GM23338 (cell line): Measurements from ENCODE around the gene PUM2. TPM values are rescaled to one million over a fixed set of nuclear protein-coding genes. Genes with fewer than 3 reads are reported as not detected.

Experiments
- ATAC-seq: fragments of 200-7000 bp; cut with Tn5 transposase; 3 replicates; pipeline ENCODE4 v1.9.1; 2020
- DNase-seq: peaks from one replicate; pipeline ENCODE4 v3.0.0-alpha.2; 2015; ENCODE audit warnings: low spot score
- H2AFZ ChIP-seq: fragments of 200-600 bp; sonication (generic); 2 replicates; pipeline ENCODE4 v1.8.0; 2016; ENCODE audit warnings: antibody characterized with exemption, mild to moderate bottlenecking, moderate library complexity
- H3F3A ChIP-seq: fragments of 200-600 bp; sonication (generic); replicated peaks from 2 replicates; pipeline ENCODE4 v1.8.0; 2017; ENCODE audit warnings: antibody characterized with exemption, mixed run types, low read depth
- H3K27ac ChIP-seq: fragments of 200-600 bp; sonication (generic); 2 replicates; pipeline ENCODE4 v1.6.1; 2016; ENCODE audit warnings: low read depth
- H3K27me3 ChIP-seq: fragments of 200-600 bp; sonication (generic); 2 replicates; pipeline ENCODE4 v1.8.0; 2016; ENCODE audit warnings: mild to moderate bottlenecking, mixed run types, moderate library complexity; ENCODE audit not compliant: insufficient read depth
- H3K36me3 ChIP-seq: fragments of 200-600 bp; sonication (generic); 2 replicates; pipeline ENCODE4 v1.8.0; 2016; ENCODE audit warnings: mild to moderate bottlenecking; ENCODE audit not compliant: insufficient read depth
- H3K4me1 ChIP-seq: fragments of 200-600 bp; sonication (generic); 2 replicates; pipeline ENCODE4 v1.8.0; 2016; ENCODE audit warnings: mild to moderate bottlenecking, moderate library complexity; ENCODE audit not compliant: insufficient read depth
- H3K4me2 ChIP-seq: fragments of 200-600 bp; sonication (generic); 2 replicates; pipeline ENCODE4 v1.7.1; 2017; ENCODE audit warnings: mixed run types
- H3K4me3 ChIP-seq: fragments of 200-600 bp; sonication (generic); 2 replicates; pipeline ENCODE4 v1.6.1; 2016; ENCODE audit warnings: mixed run types
- H3K79me2 ChIP-seq: fragments of 200-600 bp; sonication (generic); replicated peaks from 2 replicates; pipeline ENCODE4 v1.8.0; 2017; ENCODE audit warnings: mild to moderate bottlenecking; ENCODE audit not compliant: insufficient read depth
- H3K9me2 ChIP-seq: fragments of 200-600 bp; sonication (generic); 2 replicates; pipeline ENCODE4 v1.8.0; 2017; ENCODE audit not compliant: insufficient read depth
- H4K20me1 ChIP-seq: fragments of 200-600 bp; sonication (generic); replicated peaks from 2 replicates; pipeline ENCODE4 v1.8.0; 2017; ENCODE audit warnings: mild to moderate bottlenecking; ENCODE audit not compliant: insufficient read depth
- H3K27ac Mint-ChIP-seq: 2 replicates; pipeline ENCODE4 v1.8.0; 2020; ENCODE audit warnings: inconsistent platforms, mild to moderate bottlenecking, moderate library complexity, mixed read lengths
- H3K27me3 Mint-ChIP-seq: 3 replicates; pipeline ENCODE4 v1.8.0; 2022; ENCODE audit warnings: low read depth, mild to moderate bottlenecking, moderate library complexity, mixed read lengths, inconsistent platforms; ENCODE audit not compliant: insufficient read depth, poor library complexity
- H3K36me3 Mint-ChIP-seq: 3 replicates; pipeline ENCODE4 v1.8.0; 2021; ENCODE audit warnings: low read depth, mild to moderate bottlenecking, inconsistent platforms, moderate library complexity, mixed read lengths
- H3K4me1 Mint-ChIP-seq: 3 replicates; pipeline ENCODE4 v1.8.0; 2020; ENCODE audit warnings: mild to moderate bottlenecking, inconsistent platforms, mixed read lengths
- H3K4me3 Mint-ChIP-seq: 3 replicates; pipeline ENCODE4 v1.8.0; 2021; ENCODE audit warnings: moderate library complexity, mild to moderate bottlenecking, inconsistent platforms, mixed read lengths
- H3K9me3 Mint-ChIP-seq: 3 replicates; pipeline ENCODE4 v1.8.0; 2020; ENCODE audit warnings: moderate library complexity, mild to moderate bottlenecking, inconsistent platforms, mixed read lengths
- CREB1 ChIP-seq: fragments of 250-450 bp; sonication (Bioruptor Pico); IDR thresholded peaks from 2 replicates; pipeline ENCODE4 v1.5.0; 2020; ENCODE audit warnings: low read depth, mild to moderate bottlenecking, moderate library complexity
- CTCF ChIP-seq, 2 experiments: fragments of 200-600 bp in 1 of 2; sonication (generic) in 1 of 2; conservative IDR thresholded peaks; 2 replicates each; pipeline versions ENCODE4 v1.5.1 to v1.6.1; 2016 to 2017; ENCODE audit warnings: antibody characterized with exemption in 2 of 2, low read depth in 2 of 2, mild to moderate bottlenecking in 2 of 2, moderate library complexity in 1 of 2
- ETS1 ChIP-seq: IDR thresholded peaks from 2 replicates; pipeline ENCODE4 v1.6.1; 2016; ENCODE audit warnings: antibody characterized with exemption
- EZH2 ChIP-seq: fragments of 200-600 bp; sonication (generic); IDR thresholded peaks from one replicate; pipeline ENCODE4 v1.8.0; 2017; ENCODE audit warnings: antibody characterized with exemption, mild to moderate bottlenecking, low read depth; ENCODE audit not compliant: unreplicated experiment
- EZH2phosphoT487 ChIP-seq: fragments of 200-600 bp; sonication (generic); IDR thresholded peaks from one replicate; pipeline ENCODE4 v1.8.1; 2018; ENCODE audit warnings: antibody characterized with exemption; ENCODE audit not compliant: unreplicated experiment
- JUNB ChIP-seq: IDR thresholded peaks from one replicate; pipeline ENCODE4 v1.6.1; 2016; ENCODE audit warnings: antibody characterized with exemption; ENCODE audit not compliant: unreplicated experiment
- NANOG ChIP-seq: IDR thresholded peaks from 2 replicates; pipeline ENCODE4 v1.6.1; 2016; ENCODE audit warnings: antibody characterized with exemption, borderline replicate concordance
- POLR2AphosphoS5 ChIP-seq: IDR thresholded peaks from 2 replicates; pipeline ENCODE4 v1.6.1; 2016; ENCODE audit warnings: antibody characterized with exemption, low read depth
- REST ChIP-seq: IDR thresholded peaks from one replicate; pipeline ENCODE4 v1.6.1; 2018; ENCODE audit warnings: antibody characterized with exemption; ENCODE audit not compliant: unreplicated experiment
- ZNF114 ChIP-seq: fragments of 250-450 bp; sonication (Bioruptor Pico); IDR thresholded peaks from 2 replicates; pipeline ENCODE4 v1.5.0; 2020; ENCODE audit warnings: mild to moderate bottlenecking, moderate library complexity
- ZNF331 ChIP-seq: fragments of 250-450 bp; sonication (Bioruptor Pico); IDR thresholded peaks from 2 replicates; pipeline ENCODE4 v1.5.0; 2020; ENCODE audit warnings: low read depth, mild to moderate bottlenecking, moderate library complexity
- polyA plus RNA-seq: library from polyadenylated mRNA; unstranded; fragments of >200 nt; fragmentation: Nextera tagmentation; extraction: Ambion mirVana; gene quantifications from 2 replicates; pipeline ENCODE4 v1.2.1, GENCODE V29; 2016
- total RNA-seq: library from RNA; depleted of rRNA; stranded (reverse); fragments of >200 nt; shearing (Covaris generic); gene quantifications from 2 replicates; pipeline ENCODE4 v1.2.3, GENCODE V29; 2014

The PUM2 gene
- total and polyA plus RNA-seq, 2 experiments from 2014 or later, result 29.9 to 94.1 TPM

DNA sequence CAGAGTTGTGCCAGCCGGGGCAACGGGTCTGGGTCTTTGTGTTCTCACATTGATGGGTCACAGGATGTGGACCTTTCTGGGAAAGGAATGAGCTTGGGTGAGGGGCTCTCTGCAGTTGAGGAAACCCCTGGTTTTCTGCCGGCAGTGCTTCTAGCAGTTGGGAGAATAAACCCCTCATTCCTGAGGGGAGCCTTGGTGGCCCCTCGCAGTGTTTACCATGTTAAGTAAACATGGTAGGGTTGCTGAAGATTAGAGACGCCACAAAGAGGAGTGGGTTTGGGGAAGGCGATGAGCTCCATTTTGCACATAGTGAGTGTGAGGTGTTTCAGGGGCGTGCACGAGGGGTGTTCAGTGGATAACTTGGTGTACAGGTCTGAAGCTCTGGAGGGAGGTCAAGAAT, 27.7 kb upstream of the PUM2 start:
- H3K36me3 Mint-ChIP-seq, result no peaks in the 10 kb centered on the region
- no peak overlapping the region for H3K27ac Mint-ChIP-seq
- Histone ChIP-seq H3K9me2 (no peaks in the 10 kb centered on the region), H3K79me2 (no peaks in the 10 kb centered on the region), H3K27ac (no peak overlapping the region), H3F3A (no peaks in the 10 kb centered on the region), H3K4me1 (no peaks in the 10 kb centered on the region), H4K20me1 (no peaks in the 10 kb centered on the region), H2AFZ (no peak overlapping the region), H3K4me3 (no peak overlapping the region), H3K4me2 (no peak overlapping the region), H3K36me3 (no peaks in the 10 kb centered on the region), H3K27me3 (no peaks in the 10 kb centered on the region)
- TF ChIP-seq POLR2AphosphoS5 (no peak), EZH2phosphoT487 (no peak)
- ATAC-seq (no peak), DNase-seq (no peak)
- H3K4me3 Mint-ChIP-seq, result no peak overlapping the region
- H3K9me3 Mint-ChIP-seq, result no peaks in the 10 kb centered on the region
- peaks cover 12% of the 10 kb centered on the region; the same call in 2 of the 3 replicates for H3K4me1 Mint-ChIP-seq
- no peaks in the 10 kb centered on the region for H3K27me3 Mint-ChIP-seq

DNA sequence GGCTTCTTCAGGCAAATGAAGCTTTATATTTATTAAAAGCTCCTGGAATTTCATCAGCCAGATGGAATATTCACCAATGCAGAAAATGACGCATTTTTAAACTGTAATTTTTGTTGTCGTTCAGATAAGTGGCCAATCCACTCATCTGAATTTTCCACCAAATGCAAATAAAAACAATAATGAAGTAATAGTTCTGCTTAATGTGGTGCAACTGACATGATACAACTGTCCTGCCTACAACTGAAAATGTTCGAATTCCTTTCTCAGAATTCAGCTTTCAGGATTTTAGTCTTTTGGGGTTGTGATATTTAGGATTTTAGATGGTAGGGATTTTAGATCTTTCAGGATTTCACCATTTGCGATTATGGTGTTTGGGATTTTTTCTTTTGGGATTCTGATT, 27.1 kb upstream of the PUM2 start:
- Mint-ChIP-seq H3K27me3 (no peaks in the 10 kb centered on the region), H3K36me3 (no peaks in the 10 kb centered on the region), H3K4me1 (peaks cover 12% of the 10 kb centered on the region; the same call in 2 of the 3 replicates), H3K4me3 (no peak overlapping the region), H3K27ac (no peak overlapping the region), H3K9me3 (no peaks in the 10 kb centered on the region)
- DNase-seq (no peak), ATAC-seq (no peak)
- H3K79me2 ChIP-seq, result no peaks in the 10 kb centered on the region
- H3F3A ChIP-seq, result no peaks in the 10 kb centered on the region
- no peak overlapping the region for H3K4me2 ChIP-seq
- H3K27me3 ChIP-seq, result no peaks in the 10 kb centered on the region
- no peak overlapping the region for H3K4me3 ChIP-seq
- no peak overlapping the region for H3K27ac ChIP-seq
- H3K9me2 ChIP-seq, result no peaks in the 10 kb centered on the region
- no peaks in the 10 kb centered on the region for H4K20me1 ChIP-seq
- H2AFZ ChIP-seq, result no peak overlapping the region
- no peaks in the 10 kb centered on the region for H3K36me3 ChIP-seq
- H3K4me1 ChIP-seq, result no peaks in the 10 kb centered on the region
- TF ChIP-seq ZNF331 (no peak), REST (no peak), EZH2 (no peak), EZH2phosphoT487 (no peak), NANOG (no peak), JUNB (no peak), CTCF (conservative IDR thresholded peaks at IDR 0.05; ENCODE audit: low read depth in 2 of 2) (no peak), ETS1 (no peak), CREB1 (CRISPR knock-in tag) (no peak), ZNF114 (CRISPR knock-in tag) (no peak), POLR2AphosphoS5 (no peak)
